Left ventricle myocardium inferior (tissue), 1 donor: ENCODE results near the gene DNAAF3. TPM values are rescaled to one million over a fixed set of nuclear protein-coding genes. Genes with fewer than 3 reads are reported as not detected.

Source experiments
- DNase-seq: peaks from one replicate; pipeline ENCODE4 v3.0.0-alpha.2; 2020
- H3K27ac ChIP-seq: fragments of 200-600 bp; replicated peaks from 2 replicates; pipeline ENCODE4 v1.8.0; 2021
- H3K27me3 ChIP-seq: fragments of 200-600 bp; 2 replicates; pipeline ENCODE4 v1.8.0; 2021; ENCODE audit warnings: low read depth
- H3K36me3 ChIP-seq: fragments of 200-600 bp; 2 replicates; pipeline ENCODE4 v1.8.0; 2021
- H3K4me1 ChIP-seq: fragments of 200-600 bp; 2 replicates; pipeline ENCODE4 v1.8.0; 2021
- H3K4me3 ChIP-seq: fragments of 200-600 bp; 2 replicates; pipeline ENCODE4 v1.8.0; 2021; ENCODE audit warnings: mild to moderate bottlenecking, moderate library complexity
- H3K9me3 ChIP-seq: fragments of 200-600 bp; replicated peaks from 2 replicates; pipeline ENCODE4 v1.8.0; 2021
- intact Hi-C: fragments of 100-400 bp; cut with micrococcal nuclease; formaldehyde crosslinking; loops from one replicate; pipeline ENCODE4 v1.11.0; 2022
- long read RNA-seq: library from polyadenylated mRNA; unstranded; transcript quantifications from one replicate; pipeline ENCODE4 v2.0.0, GENCODE V29; 2021
- total RNA-seq: library from RNA; stranded (reverse); fragmentation: NEBNext Ultra II Directional; extraction: Animal tissue kit (Norgen Biotek cat#: 25700); gene quantifications from one replicate; pipeline ENCODE4 v1.2.1, GENCODE V29; 2021
- TF ChIP-seq, protein P1 (sequence below): fragments of 200-600 bp; IDR thresholded peaks from 2 replicates; pipeline ENCODE4 v1.8.0; 2021; ENCODE audit warnings: antibody characterized with exemption, mild to moderate bottlenecking, borderline replicate concordance
- donor health status: DM: no; HTN: yes; CAD: no; lungs with severe emphysema.

DNAAF3 gene
- total RNA-seq = 1.8 TPM
- long read RNA-seq, partial matches to known transcripts = 2 of 50 reads
- long read RNA-seq, other reads (novel, unspliced or antisense) = 48 of 50 reads

DNA sequence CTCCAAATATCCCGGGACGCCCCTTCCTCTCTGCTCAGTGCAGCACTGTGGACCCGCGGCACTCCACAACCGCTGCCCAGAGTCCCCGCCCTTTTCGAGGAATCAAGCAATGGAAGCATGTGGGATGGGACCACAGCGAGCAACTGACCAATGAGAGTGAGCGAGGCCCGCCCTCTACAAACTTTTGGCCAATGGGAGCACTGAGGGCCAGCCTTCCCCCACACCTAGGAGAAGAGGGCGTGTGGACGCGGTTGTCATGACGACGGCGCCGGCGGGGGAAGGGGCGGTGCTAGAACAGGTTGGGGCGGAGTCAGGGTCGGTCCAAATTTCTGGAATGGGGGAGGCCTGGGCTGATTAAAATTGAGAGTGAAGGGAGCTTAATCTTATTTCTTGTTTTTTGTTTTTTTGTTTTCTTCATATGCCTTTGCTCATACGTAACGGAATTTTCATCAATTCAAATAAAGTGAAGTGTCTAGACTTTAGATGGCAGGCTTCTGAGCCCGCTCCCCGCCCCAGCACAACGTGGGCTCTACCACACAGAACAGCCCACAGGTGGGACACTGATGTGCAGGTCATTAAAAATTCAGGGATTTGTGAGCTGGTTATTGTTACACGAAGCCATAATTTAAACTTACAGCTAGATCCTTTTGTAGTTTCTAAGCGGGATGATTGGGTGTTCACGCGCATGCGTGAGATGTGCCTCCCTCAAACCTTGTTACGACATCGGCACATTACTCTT is at the start of gene DNAAF3:
Gene DNAAF3, minus strand, starts transcription at position 84 of the 739 bp plus-strand sequence. CDS start 200 bp downstream, outside the sequence.
- TF ChIP-seq, protein P1, sequence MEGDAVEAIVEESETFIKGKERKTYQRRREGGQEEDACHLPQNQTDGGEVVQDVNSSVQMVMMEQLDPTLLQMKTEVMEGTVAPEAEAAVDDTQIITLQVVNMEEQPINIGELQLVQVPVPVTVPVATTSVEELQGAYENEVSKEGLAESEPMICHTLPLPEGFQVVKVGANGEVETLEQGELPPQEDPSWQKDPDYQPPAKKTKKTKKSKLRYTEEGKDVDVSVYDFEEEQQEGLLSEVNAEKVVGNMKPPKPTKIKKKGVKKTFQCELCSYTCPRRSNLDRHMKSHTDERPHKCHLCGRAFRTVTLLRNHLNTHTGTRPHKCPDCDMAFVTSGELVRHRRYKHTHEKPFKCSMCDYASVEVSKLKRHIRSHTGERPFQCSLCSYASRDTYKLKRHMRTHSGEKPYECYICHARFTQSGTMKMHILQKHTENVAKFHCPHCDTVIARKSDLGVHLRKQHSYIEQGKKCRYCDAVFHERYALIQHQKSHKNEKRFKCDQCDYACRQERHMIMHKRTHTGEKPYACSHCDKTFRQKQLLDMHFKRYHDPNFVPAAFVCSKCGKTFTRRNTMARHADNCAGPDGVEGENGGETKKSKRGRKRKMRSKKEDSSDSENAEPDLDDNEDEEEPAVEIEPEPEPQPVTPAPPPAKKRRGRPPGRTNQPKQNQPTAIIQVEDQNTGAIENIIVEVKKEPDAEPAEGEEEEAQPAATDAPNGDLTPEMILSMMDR = no peak
- no peaks in the 10 kb centered on the region for H3K36me3 ChIP-seq
- intact Hi-C loops = no loop called here
- peaks cover 20% of the 10 kb centered on the region for H3K4me1 ChIP-seq
- peaks cover 91% of the 10 kb centered on the region for H3K27me3 ChIP-seq
- peak; percentile 91 for DNase-seq
- no peaks in the 10 kb centered on the region for H3K9me3 ChIP-seq
- peak within 1 kb of the TSS; percentile 63 for H3K4me3 ChIP-seq
- H3K27ac ChIP-seq = peak within 1 kb of the TSS; percentile 51

DNA sequence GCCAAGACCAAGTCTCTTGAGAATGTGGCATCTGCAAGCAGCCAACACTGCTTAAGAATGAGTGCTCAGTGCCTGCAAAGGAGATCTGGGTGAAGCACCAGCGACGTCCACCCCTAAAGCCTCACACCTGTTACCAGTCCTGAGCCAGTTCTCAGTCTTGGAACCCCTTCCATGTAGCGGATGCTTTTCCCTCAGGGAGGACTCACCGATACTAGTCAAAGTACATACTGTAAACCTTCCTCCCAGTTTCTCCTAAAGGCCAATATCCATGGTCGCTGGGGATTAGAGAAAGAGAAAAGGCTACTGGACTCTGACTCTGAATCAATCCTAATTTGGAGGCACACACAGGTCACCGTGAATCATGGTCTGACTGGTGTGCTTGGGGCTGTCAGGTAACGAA is 47.1 kb upstream of the DNAAF3 start:
- no peaks in the 10 kb centered on the region for H3K36me3 ChIP-seq
- peaks cover 27% of the 10 kb centered on the region for H3K4me1 ChIP-seq
- intact Hi-C loops = no loop called here
- no peak overlapping the region for H3K4me3 ChIP-seq
- no peaks in the 10 kb centered on the region for H3K27me3 ChIP-seq
- H3K9me3 ChIP-seq = peaks cover 12% of the 10 kb centered on the region
- DNase-seq = no peak
- TF ChIP-seq, protein P1 = no peak
- no peak overlapping the region for H3K27ac ChIP-seq

DNA sequence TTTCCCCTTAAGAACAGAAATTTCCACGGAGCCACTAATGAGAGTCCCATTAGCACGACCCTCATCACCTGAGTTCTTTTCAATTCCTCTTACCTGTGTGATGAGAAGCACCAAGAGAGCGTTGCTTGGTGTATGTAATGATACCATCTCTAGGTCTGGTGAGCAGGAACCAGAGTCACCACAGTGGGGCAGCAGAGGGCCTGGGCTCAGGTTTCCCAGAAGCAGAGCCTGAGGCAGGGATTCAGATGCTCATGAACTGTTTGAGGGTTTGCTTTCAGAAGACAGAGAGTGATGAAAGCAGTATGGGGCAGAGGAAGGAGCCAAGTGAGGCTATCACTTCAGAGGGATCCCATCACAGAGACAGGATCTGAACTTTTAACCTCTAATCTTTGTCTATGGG is 46.0 kb upstream of the DNAAF3 start:
- TF ChIP-seq, protein P1 = no peak
- no peak overlapping the region for H3K4me3 ChIP-seq
- H3K27ac ChIP-seq = no peak overlapping the region
- DNase-seq = no peak
- no peaks in the 10 kb centered on the region for H3K36me3 ChIP-seq
- H3K4me1 ChIP-seq = peaks cover 25% of the 10 kb centered on the region
- no peaks in the 10 kb centered on the region for H3K27me3 ChIP-seq
- peaks cover 12% of the 10 kb centered on the region for H3K9me3 ChIP-seq
- intact Hi-C loops = no loop called here

DNA sequence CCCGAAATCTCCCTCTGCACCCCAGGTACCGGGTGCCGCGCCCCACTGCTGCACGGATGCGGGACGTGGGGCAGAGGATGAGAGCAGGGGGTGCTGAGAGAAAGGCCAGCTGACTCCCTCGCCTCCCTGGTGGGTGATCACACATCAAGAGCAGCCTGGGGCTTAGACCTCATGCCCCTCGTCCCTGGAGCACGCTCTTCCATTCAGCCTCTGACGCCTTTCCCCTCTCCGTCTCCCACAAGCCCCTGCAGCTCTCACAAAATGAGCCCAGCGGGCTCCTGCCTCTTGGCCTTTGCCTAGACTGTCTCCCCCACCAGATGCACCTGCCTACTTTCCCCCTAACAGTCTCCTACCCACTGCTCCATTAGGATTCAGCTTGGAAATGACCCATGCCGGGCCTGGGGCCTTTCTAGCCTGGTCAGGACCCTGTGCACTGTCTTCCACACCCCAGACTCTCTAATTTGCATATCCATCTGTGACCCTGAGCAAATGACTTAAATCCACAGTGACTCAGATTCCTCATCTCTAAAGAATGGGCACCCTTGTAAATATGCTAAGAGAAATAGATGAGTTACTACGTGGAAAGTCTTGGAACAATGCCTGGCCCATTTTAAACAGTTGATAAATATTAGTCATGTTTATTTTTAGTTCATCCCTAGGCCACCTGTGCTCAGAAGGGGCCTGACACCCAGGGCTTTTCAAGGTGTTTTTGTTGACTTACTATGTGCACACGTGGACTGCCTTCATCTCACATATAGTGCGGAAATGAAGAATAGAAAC is 43.5 kb upstream of the DNAAF3 start:
- Histone ChIP-seq H3K36me3 (no peaks in the 10 kb centered on the region), H3K9me3 (peaks cover 12% of the 10 kb centered on the region), H3K27ac (no peak overlapping the region), H3K4me3 (no peak overlapping the region), H3K4me1 (peaks cover 21% of the 10 kb centered on the region), H3K27me3 (no peaks in the 10 kb centered on the region)
- intact Hi-C loops = no loop called here
- TF ChIP-seq, protein P1 = no peak
- DNase-seq = no peak

DNA sequence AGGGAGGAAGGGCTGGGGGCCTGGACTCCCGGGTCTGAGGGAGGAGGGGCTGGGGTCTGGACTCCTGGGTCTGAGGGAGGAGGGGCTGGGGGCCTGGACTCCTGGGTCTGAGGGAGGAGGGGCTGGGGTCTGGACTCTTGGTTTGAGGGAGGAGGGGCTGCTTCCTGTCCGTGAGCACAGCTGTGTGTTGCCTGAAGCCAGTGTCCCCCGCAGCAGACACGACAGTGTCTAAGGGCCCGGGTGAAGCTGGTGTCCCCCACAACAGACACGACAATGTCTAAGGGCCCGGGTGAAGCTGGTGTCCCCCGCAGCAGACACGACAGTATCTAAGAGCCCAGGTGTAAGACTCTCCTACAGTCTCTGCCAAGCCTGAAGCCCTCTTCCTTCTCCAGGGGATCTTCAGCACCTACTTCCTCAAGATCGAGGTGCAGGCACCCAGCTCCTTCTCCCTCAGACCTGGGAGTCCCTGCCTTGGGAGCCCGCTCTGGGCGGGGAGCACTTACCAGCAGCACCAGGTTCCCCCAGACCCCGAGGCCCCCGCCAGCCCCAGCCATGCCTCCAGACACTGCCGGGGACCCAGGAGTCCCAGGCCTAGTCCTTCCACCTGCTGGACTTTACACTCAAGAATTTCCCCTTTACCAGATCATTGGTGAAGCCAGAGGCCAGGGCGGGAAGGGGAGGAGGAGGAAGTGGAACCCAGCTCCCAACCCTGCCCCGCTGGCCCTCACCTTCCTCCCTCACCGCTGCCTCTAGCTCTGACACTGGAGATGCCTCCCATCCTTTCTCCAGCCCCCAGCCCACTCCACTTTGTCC is 42.7 kb upstream of the DNAAF3 start, which contains the start of gene PTPRH:
Gene PTPRH, minus strand, starts transcription at position 622 of the 813 bp plus-strand sequence. Its CDS starts 68 bp downstream, at position 554.
- Histone ChIP-seq H3K9me3 (peaks cover 12% of the 10 kb centered on the region), H3K36me3 (no peaks in the 10 kb centered on the region), H3K4me1 (peaks cover 21% of the 10 kb centered on the region), H3K27me3 (no peaks in the 10 kb centered on the region), H3K27ac (no peak within 1 kb of the TSS), H3K4me3 (no peak within 1 kb of the TSS)
- TF ChIP-seq, protein P1 = no peak
- intact Hi-C loops = no loop called here
- no peak for DNase-seq
